CD4-positive, alpha-beta T cell (primary cell): ENCODE data around the gene CCBE1. TPM values are rescaled to one million over a fixed set of nuclear protein-coding genes. Genes with fewer than 3 reads are reported as not detected.

Source experiments
- ATAC-seq: fragments of 200-7000 bp; cut with Tn5 transposase; one replicate; pipeline ENCODE4 v1.10.0; 2022; ENCODE audit warnings: mild to moderate bottlenecking; ENCODE audit not compliant: poor library complexity
- CTCF ChIA-PET: fragments of 350-600 bp; sonication (Branson Sonifier 250); formaldehyde crosslinking; loops from one replicate; lab custom pipeline; 2021; ENCODE audit warnings: antibody characterized with exemption, inconsistent platforms; lab: Charles Lee
- POLR2A ChIA-PET: fragments of 350-600 bp; sonication (Branson Sonifier 250); formaldehyde crosslinking; loops from one replicate; lab custom pipeline; 2021; ENCODE audit warnings: antibody characterized with exemption, inconsistent platforms; lab: Charles Lee
- DNase-seq, 14 experiments: peaks; one replicate each; pipeline ENCODE4 v3.0.0-alpha.2; 2013 to 2020; ENCODE audit warnings: mixed read lengths in 2 of 14
- H3K27ac ChIP-seq, 2 donors: one replicate each; pipeline versions ENCODE4 v1.5.1 to v1.7.0; 2013; ENCODE audit warnings: low read length in 2 of 2, low read depth in 1 of 2, mild to moderate bottlenecking in 1 of 2
- H3K27me3 ChIP-seq, 2 experiments: 1 replicate in 1 of 2; 2 replicates in 1 of 2; pipeline versions ENCODE4 v1.6.1 to v1.7.0; 2013; ENCODE audit warnings: low read length in 2 of 2, control low read depth in 1 of 2, mild to moderate bottlenecking in 1 of 2, moderate library complexity in 1 of 2; ENCODE audit not compliant: insufficient read depth in 2 of 2, control insufficient read depth in 1 of 2
- H3K36me3 ChIP-seq: one replicate; pipeline ENCODE4 v1.6.1; 2013; ENCODE audit warnings: low read length, control low read depth; ENCODE audit not compliant: insufficient read depth
- H3K4me1 ChIP-seq: one replicate; pipeline ENCODE4 v1.6.1; 2013; ENCODE audit warnings: low read length, control low read depth; ENCODE audit not compliant: insufficient read depth
- H3K4me3 ChIP-seq: one replicate; pipeline ENCODE4 v1.5.1; 2013; ENCODE audit warnings: mild to moderate bottlenecking, low read length, moderate library complexity
- H3K9me3 ChIP-seq, 2 experiments: 1 replicate in 1 of 2; 2 replicates in 1 of 2; pipeline versions ENCODE4 v1.6.1 to v1.7.0; 2013; ENCODE audit warnings: low read length in 2 of 2, mild to moderate bottlenecking in 2 of 2, control low read depth in 1 of 2, moderate library complexity in 1 of 2; ENCODE audit not compliant: control insufficient read depth in 1 of 2, insufficient read depth in 1 of 2
- H3K27ac Mint-ChIP-seq: one replicate; pipeline ENCODE4 v1.8.0; 2020; ENCODE audit warnings: mixed read lengths
- H3K27me3 Mint-ChIP-seq: one replicate; pipeline ENCODE4 v1.8.0; 2021; ENCODE audit warnings: mixed read lengths
- H3K36me3 Mint-ChIP-seq: one replicate; pipeline ENCODE4 v1.8.0; 2021; ENCODE audit warnings: low read depth, mixed read lengths
- H3K4me1 Mint-ChIP-seq: one replicate; pipeline ENCODE4 v1.8.0; 2021; ENCODE audit warnings: low read depth, mixed read lengths
- H3K4me3 Mint-ChIP-seq: one replicate; pipeline ENCODE4 v1.8.0; 2020; ENCODE audit warnings: mild to moderate bottlenecking, mixed read lengths
- H3K9me3 Mint-ChIP-seq: one replicate; pipeline ENCODE4 v1.8.0; 2020; ENCODE audit warnings: mixed read lengths
- intact Hi-C, 2 experiments: fragments of 100-400 bp; cut with DNase I in 1 of 2; cut with micrococcal nuclease in 1 of 2; formaldehyde crosslinking; loops; one replicate each; pipeline versions ENCODE4 v1.15.1 to v1.9.0; 2023 to 2025; cut with DNase I, micrococcal nuclease
- total RNA-seq, 174 experiments: library from RNA in 2 of 174; stranded (reverse) in 2 of 174; gene quantifications; one replicate each; pipeline ENCODE4 v1.2.3 and lab custom pipeline; 2021 to 2026
- TF ChIP-seq, protein P1 (sequence below): fragments of 200-600 bp; IDR thresholded peaks from one replicate; pipeline ENCODE4 v1.8.0; 2022; ENCODE audit warnings: antibody characterized with exemption, mild to moderate bottlenecking

CCBE1 gene
- total RNA-seq, 2 experiments from 2014 or later: not detected

DNA sequence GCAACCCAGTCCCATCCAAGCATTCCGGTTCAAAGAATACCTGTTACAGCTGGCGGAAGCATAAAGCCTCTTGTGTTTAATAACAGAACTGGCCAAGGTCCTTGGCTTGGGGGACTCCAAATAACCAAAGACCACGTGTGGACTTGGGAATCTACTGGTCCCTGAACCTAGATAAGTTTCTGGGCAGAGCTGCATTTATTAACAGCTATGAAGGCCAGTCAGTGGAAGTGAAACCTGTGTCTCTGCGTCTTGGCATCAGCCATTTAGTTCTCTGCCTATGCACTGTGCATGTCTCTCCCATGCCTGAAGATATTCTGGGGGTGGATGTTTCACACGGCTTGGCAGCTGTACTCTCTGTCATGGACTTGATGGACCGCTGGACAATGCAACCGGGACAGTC lies 137.7 kb downstream of the CCBE1 start:
- POLR2A ChIA-PET: no interaction called here

DNA sequence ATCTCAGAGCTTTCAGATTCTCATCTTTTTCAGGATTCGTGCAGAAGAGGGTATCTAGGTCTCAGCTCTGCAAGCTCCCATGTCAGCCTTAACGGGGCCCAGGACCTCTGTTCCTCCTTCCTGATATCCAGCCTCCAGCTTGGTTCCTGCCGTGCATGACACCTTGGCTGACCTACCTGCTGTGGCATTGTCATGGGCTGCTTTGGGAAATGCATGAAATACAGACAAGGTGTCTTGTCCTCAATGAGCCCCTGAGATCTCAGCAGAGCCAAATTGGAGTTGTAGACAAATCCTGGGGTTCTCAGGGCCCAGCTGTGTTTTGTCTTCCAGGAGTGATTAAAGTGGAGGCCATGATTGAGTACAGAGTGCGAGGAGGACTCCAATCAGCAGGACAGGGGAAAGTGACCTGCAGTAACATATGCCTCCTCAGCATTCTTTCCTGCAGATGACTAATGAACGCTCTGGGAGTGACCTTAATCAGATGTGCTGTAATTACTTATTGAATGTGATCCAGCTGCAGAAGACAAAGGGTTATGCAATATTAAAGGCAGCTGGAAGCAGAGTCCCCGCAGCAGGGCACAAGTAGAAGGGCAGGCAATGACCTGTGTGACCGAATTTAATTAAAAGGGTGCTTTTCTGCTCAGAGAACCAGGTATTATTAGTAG lies 141.1 kb downstream of the CCBE1 start:
- no peak overlapping the region for H3K27ac Mint-ChIP-seq

More for the DNA sequence above, 137.7 kb downstream of the CCBE1 start:
- ATAC-seq (no peak), DNase-seq (no peak)
- no peaks in the 10 kb centered on the region for H3K4me1 Mint-ChIP-seq
- no peaks in the 10 kb centered on the region for H3K27me3 Mint-ChIP-seq
- H3K36me3 Mint-ChIP-seq: no peaks in the 10 kb centered on the region
- Histone ChIP-seq H3K27ac (no peak overlapping the region), H3K36me3 (no peaks in the 10 kb centered on the region), H3K4me3 (no peak overlapping the region), H3K27me3 (no peaks in the 10 kb centered on the region), H3K4me1 (no peaks in the 10 kb centered on the region), H3K9me3 (peaks cover 0 to 12% of the 10 kb centered on the region in 2 experiments)
- H3K4me3 Mint-ChIP-seq: no peak overlapping the region
- TF ChIP-seq, protein P1, sequence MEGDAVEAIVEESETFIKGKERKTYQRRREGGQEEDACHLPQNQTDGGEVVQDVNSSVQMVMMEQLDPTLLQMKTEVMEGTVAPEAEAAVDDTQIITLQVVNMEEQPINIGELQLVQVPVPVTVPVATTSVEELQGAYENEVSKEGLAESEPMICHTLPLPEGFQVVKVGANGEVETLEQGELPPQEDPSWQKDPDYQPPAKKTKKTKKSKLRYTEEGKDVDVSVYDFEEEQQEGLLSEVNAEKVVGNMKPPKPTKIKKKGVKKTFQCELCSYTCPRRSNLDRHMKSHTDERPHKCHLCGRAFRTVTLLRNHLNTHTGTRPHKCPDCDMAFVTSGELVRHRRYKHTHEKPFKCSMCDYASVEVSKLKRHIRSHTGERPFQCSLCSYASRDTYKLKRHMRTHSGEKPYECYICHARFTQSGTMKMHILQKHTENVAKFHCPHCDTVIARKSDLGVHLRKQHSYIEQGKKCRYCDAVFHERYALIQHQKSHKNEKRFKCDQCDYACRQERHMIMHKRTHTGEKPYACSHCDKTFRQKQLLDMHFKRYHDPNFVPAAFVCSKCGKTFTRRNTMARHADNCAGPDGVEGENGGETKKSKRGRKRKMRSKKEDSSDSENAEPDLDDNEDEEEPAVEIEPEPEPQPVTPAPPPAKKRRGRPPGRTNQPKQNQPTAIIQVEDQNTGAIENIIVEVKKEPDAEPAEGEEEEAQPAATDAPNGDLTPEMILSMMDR: no peak
- H3K9me3 Mint-ChIP-seq: no peaks in the 10 kb centered on the region
- H3K27ac Mint-ChIP-seq: no peak overlapping the region
- intact Hi-C loops: no loop called here
- CTCF ChIA-PET: no interaction called here

DNA sequence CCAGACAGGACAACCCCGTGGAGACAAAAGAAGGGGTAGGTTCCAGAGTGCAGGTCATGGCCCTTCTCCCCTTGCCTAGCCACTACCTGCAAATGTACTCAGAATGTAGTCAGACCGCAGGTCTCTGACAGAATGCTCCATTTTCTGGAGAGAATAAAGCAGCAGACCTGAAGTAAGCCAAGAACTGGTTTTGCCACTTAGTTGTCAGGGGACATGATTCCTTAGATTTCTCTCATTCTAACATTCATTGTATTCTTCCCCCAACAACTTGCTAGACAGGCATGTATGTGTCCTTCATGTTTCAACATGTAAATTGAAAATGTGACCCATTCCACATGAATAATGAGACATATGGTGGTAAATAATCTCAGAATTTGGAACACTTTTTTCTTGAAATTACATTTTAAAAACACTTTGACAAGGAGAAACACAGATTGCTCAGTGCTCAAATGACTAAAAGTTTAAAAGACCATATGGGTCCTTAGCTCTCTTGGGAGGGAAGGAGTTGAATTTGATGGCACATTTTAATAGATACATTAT lies 142.4 kb downstream of the CCBE1 start:
- Mint-ChIP-seq H3K4me3 (no peak overlapping the region), H3K9me3 (no peaks in the 10 kb centered on the region), H3K4me1 (no peaks in the 10 kb centered on the region), H3K27me3 (no peaks in the 10 kb centered on the region), H3K36me3 (no peaks in the 10 kb centered on the region), H3K27ac (no peak overlapping the region)
- no peak for DNase-seq
- H3K4me1 ChIP-seq: no peaks in the 10 kb centered on the region
- TF ChIP-seq, protein P1: no peak
- ATAC-seq: no peak
- peaks cover 0 to 12% of the 10 kb centered on the region in 2 experiments for H3K9me3 ChIP-seq
- no peak overlapping the region for H3K27ac ChIP-seq
- ChIA-PET CTCF (no interaction called here), POLR2A (no interaction called here)
- no peak overlapping the region for H3K4me3 ChIP-seq
- no peaks in the 10 kb centered on the region for H3K27me3 ChIP-seq
- H3K36me3 ChIP-seq: no peaks in the 10 kb centered on the region
- intact Hi-C loops: no loop called here

More for the DNA sequence above, 141.1 kb downstream of the CCBE1 start:
- H3K4me1 ChIP-seq: no peaks in the 10 kb centered on the region
- no peaks in the 10 kb centered on the region for H3K36me3 ChIP-seq
- CTCF ChIA-PET: no interaction called here
- H3K27ac ChIP-seq: no peak overlapping the region
- Mint-ChIP-seq H3K27me3 (no peaks in the 10 kb centered on the region), H3K4me3 (no peak overlapping the region), H3K36me3 (no peaks in the 10 kb centered on the region), H3K9me3 (no peaks in the 10 kb centered on the region), H3K4me1 (no peaks in the 10 kb centered on the region)
- H3K4me3 ChIP-seq: no peak overlapping the region
- H3K9me3 ChIP-seq: peaks cover 0 to 12% of the 10 kb centered on the region in 2 experiments
- POLR2A ChIA-PET: no interaction called here
- DNase-seq: no peak
- ATAC-seq: no peak
- no peaks in the 10 kb centered on the region for H3K27me3 ChIP-seq
- TF ChIP-seq, protein P1: no peak
- intact Hi-C loops: no loop called here
